Psoas muscle (tissue), 8 donors: ENCODE results near the gene OTX1. TPM values are rescaled to one million over a fixed set of nuclear protein-coding genes. Genes with fewer than 3 reads are reported as not detected.

Source experiments
- ATAC-seq, 4 donors: fragments of 200-7000 bp; cut with Tn5 transposase; one replicate each; pipeline ENCODE4 v1.9.1; 2020; ENCODE audit warnings: moderate library complexity in 3 of 4, mild to moderate bottlenecking in 2 of 4
- DNase-seq, 2 donors: peaks; one replicate each; pipeline ENCODE4 v3.0.0-alpha.2; 2020
- H3K27ac ChIP-seq: fragments of 200-600 bp; one replicate; pipeline ENCODE4 v1.8.0; 2022
- H3K27me3 ChIP-seq, 3 donors: fragments of 200-600 bp in 1 of 3; one replicate each; pipeline versions ENCODE4 v1.6.1 to v1.8.0; 2013 to 2022; ENCODE audit warnings: low read length in 2 of 3, mild to moderate bottlenecking in 2 of 3, moderate library complexity in 1 of 3; ENCODE audit not compliant: insufficient read depth in 3 of 3
- H3K36me3 ChIP-seq, 2 donors: fragments of 200-600 bp in 1 of 2; one replicate each; pipeline versions ENCODE4 v1.6.1 to v1.8.0; 2013 to 2022; ENCODE audit warnings: low read depth in 1 of 2, mild to moderate bottlenecking in 1 of 2, moderate library complexity in 1 of 2; ENCODE audit not compliant: insufficient read depth in 1 of 2
- H3K4me1 ChIP-seq: fragments of 200-600 bp; one replicate; pipeline ENCODE4 v1.8.0; 2022
- H3K4me3 ChIP-seq: fragments of 200-600 bp; one replicate; pipeline ENCODE4 v1.8.0; 2022; ENCODE audit warnings: mild to moderate bottlenecking
- H3K9me3 ChIP-seq: fragments of 200-600 bp; one replicate; pipeline ENCODE4 v1.8.0; 2022
- WGBS, 3 donors: extraction: QIAGEN DNeasy Blood & Tissue Kit; methylation state at CpG; one replicate each; pipeline versions ENCODE4 v1.1.6 to v1.1.7; 2013; 5-methylcytosine and 5-hydroxymethylcytosine counted together
- intact Hi-C, 2 donors: fragments of 100-400 bp; cut with DNase I; formaldehyde crosslinking; loops; one replicate each; pipeline versions ENCODE4 v1.11.0 to v1.14.2; 2022
- polyA plus RNA-seq, 3 donors: library from polyadenylated mRNA; stranded (reverse); fragments of 200-250 nt; gene quantifications; one replicate each; pipeline ENCODE4 v1.2.3, GENCODE V29; 2013
- total RNA-seq, 4 donors: library from RNA; stranded (reverse); fragmentation: NEBNext Ultra II Directional in 2 of 4; extraction: Animal tissue kit (Norgen Biotek cat#: 25700) in 2 of 4; gene quantifications; one replicate each; pipeline versions ENCODE4 v1.2.1 to v1.2.4, GENCODE V29; 2021 to 2023
- TF ChIP-seq, protein P1 (sequence below): fragments of 200-600 bp; IDR thresholded peaks from one replicate; pipeline ENCODE4 v1.8.0; 2022; ENCODE audit warnings: antibody characterized with exemption
- donor health status: healthy with polysubstance abuse.
- donor health status: DM: no; HTN: no; CAD: no; lungs with moderate emphysema.
- donor health status: Bipolar disorder and iron deficiency.
- donor health status: healthy.
- donor health status: DM: yes; HTN: yes; CAD: no.
- donor health status: DM: no; HTN: no; CAD: no.
- donor health status: DM: no; HTN: no; CAD: no.
- donor health status: DM: yes; HTN: yes; CAD: no.

Gene OTX1
- total and polyA plus RNA-seq, 7 donors = not detected

DNA sequence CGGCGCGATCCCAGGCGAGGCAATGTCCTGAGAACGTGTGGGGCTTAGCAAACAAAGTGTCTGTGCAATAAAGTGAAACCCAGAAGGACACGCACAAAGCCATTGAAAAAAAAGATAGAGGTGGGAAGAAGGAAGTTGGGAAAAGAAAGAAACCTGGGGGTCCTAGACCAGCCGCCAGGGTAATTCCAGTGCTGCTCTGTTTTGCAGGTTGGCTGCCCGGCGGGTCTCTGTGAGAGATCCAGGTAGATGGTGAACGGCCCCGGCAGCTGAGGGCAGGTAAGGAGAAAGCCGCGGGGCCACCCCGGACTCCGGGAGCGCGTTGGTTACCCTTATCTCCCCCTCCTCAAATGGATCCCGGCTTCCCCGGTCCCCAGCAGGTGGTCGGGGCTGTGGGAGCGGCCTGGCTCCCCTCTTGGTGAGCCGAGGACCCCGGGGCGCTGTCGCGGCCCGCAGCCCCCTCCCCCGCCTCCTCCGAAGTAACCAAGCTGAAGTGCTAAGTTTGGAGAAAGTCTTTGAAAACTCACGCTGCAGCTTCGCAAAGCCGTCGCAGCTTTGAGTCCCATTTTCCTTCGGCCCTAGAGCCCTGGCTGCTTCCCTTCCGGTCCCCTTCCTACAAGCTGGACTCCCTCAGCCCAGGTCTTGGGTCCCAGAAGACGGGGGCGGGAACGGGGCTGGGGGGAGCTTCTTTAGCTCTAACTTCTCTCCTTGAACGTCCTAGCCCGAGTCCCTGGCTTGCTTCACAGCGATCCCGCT is 588 bp downstream of the OTX1 start:
- DNase-seq (peak in 1 of 2 donors; percentile 10), ATAC-seq (no peak)
- TF ChIP-seq, protein P1, sequence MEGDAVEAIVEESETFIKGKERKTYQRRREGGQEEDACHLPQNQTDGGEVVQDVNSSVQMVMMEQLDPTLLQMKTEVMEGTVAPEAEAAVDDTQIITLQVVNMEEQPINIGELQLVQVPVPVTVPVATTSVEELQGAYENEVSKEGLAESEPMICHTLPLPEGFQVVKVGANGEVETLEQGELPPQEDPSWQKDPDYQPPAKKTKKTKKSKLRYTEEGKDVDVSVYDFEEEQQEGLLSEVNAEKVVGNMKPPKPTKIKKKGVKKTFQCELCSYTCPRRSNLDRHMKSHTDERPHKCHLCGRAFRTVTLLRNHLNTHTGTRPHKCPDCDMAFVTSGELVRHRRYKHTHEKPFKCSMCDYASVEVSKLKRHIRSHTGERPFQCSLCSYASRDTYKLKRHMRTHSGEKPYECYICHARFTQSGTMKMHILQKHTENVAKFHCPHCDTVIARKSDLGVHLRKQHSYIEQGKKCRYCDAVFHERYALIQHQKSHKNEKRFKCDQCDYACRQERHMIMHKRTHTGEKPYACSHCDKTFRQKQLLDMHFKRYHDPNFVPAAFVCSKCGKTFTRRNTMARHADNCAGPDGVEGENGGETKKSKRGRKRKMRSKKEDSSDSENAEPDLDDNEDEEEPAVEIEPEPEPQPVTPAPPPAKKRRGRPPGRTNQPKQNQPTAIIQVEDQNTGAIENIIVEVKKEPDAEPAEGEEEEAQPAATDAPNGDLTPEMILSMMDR = no peak
- H3K27ac ChIP-seq = no peak overlapping the region
- intact Hi-C loops = no loop called here
- H3K4me1 ChIP-seq = peaks cover 18% of the 10 kb centered on the region
- H3K36me3 ChIP-seq = no peaks in the 10 kb centered on the region
- H3K27me3 ChIP-seq = peaks cover 2 to 99% (median 67%) of the 10 kb centered on the region in 3 donors
- no peaks in the 10 kb centered on the region for H3K9me3 ChIP-seq
- WGBS, 3 donors = 17 to 19% (median 18%) methylated on average over 37 to 42 of the region's 42 CpGs
- peak overlapping the region; percentile 73 for H3K4me3 ChIP-seq

DNA sequence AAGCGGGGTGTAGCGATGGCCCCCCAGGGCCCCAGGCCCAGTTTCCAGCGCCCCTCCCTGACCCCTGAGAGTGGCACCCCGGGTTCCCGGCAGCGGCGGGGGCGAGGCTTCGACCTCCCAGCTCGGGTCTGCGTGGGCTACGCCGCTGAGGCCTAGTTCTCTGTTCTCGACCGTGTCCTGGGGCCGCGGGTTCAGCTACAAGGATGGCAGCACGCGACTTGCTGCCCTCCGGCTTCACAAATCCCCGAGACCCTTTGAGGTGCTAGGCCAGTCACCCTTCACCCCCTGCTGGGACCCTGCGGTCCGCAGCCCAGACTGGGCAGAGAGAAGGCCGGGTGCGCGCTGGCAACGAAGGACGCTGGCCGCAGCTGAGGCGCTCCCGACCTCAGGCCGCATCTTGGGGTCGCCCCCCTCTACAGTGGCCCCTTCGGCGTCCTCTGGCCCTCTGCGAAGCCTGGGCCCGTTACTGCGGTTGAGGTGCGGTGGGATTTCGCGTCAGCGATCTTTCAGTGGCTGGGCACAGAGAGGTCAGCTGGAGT is 1.2 kb downstream of the OTX1 start:
- H3K4me1 ChIP-seq = peaks cover 18% of the 10 kb centered on the region
- TF ChIP-seq, protein P1 = no peak
- H3K9me3 ChIP-seq = no peaks in the 10 kb centered on the region
- WGBS, 3 donors = 67 to 77% (median 68%) methylated on average over 40 to 42 of the region's 42 CpGs
- no peak overlapping the region for H3K4me3 ChIP-seq
- no peaks in the 10 kb centered on the region for H3K36me3 ChIP-seq
- DNase-seq (peak in 1 of 2 donors; percentile 9), ATAC-seq (no peak)
- H3K27ac ChIP-seq = no peak overlapping the region
- intact Hi-C loops = no loop called here
- peaks cover 0 to 99% (median 71%) of the 10 kb centered on the region in 3 donors for H3K27me3 ChIP-seq

DNA sequence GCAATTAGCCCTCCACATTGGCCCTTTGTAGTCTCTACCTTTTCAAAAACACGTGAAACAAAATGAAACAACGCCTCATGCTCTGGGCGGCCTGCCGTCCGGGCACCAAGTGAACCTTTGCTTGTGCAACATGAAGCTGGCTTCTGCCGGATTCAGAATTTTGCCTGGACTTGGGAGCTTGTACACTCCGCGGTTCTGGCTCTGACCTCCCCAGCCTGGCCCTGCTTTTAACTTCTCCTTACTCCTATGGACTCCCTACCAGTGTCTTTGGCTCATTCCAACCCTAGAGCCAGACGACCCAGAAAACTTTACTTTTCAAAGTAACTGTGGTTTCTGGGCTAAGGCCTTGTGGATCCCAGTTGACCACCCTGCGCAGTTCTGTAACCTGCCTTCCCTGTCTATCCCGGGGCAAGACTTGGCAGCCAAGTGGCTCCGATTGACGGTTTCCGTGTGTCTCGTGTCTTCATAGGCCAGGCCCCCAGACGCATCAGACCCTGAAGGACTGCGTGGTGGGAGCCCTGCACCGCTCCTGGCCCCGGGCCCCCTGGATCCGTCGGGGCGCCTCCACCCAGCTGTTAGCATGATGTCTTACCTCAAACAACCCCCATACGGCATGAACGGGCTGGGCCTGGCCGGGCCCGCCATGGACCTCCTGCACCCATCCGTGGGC is 1.9 kb downstream of the OTX1 start:
- Histone ChIP-seq H3K36me3 (no peaks in the 10 kb centered on the region), H3K4me3 (no peak overlapping the region), H3K27me3 (peaks cover 0 to 99% (median 73%) of the 10 kb centered on the region in 3 donors), H3K9me3 (no peaks in the 10 kb centered on the region), H3K4me1 (peaks cover 18% of the 10 kb centered on the region), H3K27ac (no peak overlapping the region)
- TF ChIP-seq, protein P1 = no peak
- intact Hi-C loops = no loop called here
- WGBS, 3 donors = 69 to 78% (median 76%) methylated on average over 27 of the region's 27 CpGs
- peak in 1 of 2 donors; percentile 10 for DNase-seq
- no peak for ATAC-seq

DNA sequence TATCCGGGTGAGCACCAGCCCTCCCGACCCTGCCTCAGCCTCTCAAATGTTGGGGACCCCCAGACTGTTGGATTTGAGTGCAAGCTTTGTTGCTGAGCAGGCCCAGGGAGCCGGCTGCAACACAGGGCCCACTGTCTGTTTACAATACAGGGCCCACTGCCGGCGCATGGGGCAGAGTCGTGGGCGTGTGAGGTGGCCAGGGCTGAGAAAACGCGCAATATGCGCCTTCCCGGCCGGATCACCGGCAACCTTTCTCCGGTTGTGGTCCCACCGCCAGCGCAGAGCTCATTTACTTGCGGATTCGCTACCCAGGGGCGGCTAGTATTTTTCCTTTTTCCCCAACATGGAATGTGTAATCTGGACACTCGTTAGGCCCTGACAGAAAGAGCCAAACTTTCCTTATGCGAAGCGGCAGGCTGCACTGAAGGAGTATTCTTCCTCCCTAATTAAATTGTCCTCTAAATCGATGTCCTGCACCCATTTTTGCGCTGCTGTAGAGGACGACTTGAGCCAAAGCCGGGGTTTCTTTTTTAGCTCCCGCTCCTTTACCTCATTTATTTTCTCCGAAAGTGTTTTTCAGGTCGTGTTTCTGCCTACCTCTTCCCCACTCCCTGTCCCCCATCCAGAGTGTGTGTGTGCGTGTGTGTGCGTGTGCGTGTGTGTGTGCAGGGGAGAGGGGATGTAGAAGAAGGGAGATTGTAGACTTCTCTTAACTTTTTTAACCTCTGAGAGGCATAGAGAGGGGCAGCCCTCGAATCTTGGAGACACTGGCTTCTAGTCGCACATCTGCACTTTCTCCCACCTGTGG is 2.7 kb downstream of the OTX1 start:
- intact Hi-C loops = no loop called here
- Histone ChIP-seq H3K9me3 (no peaks in the 10 kb centered on the region), H3K27ac (no peak overlapping the region), H3K36me3 (no peaks in the 10 kb centered on the region), H3K27me3 (peaks cover 0 to 99% (median 74%) of the 10 kb centered on the region in 3 donors), H3K4me3 (peak overlapping the region; percentile 34), H3K4me1 (peaks cover 20% of the 10 kb centered on the region)
- 67 to 81% (median 68%) methylated on average over 32 to 34 of the region's 34 CpGs for WGBS, 3 donors
- DNase-seq = no peak
- no peak for ATAC-seq
- TF ChIP-seq, protein P1 = no peak
